DMS 273 (cell line): Measurements from ENCODE around the gene ZFP69.

Source experiments
- DNase-seq: peaks from one replicate; lab custom pipeline; 2025; ENCODE audit not compliant: unreplicated experiment; lab: John Stamatoyannopoulos, UW

ZFP69 gene

GRCh38 chr1:40508375-40509341 lies 31.6 kb downstream of the ZFP69 start, which contains the start of gene EXO5:
Gene EXO5 (plus strand): TSS chr1:40508767. CDS start chr1:40514545, 5,778 bp downstream.
- peak; percentile 100 for DNase-seq

GRCh38 chr1:40519517-40519916 lies 42.4 kb downstream of the ZFP69 start:
- no peak for DNase-seq

- DNase-seq: peak; percentile 98
Observed at GRCh38 chr1:40530735-40531380, 53.8 kb downstream of the ZFP69 start.

GRCh38 chr1:40531381-40532061 lies 54.4 kb downstream of the ZFP69 start, which contains the start of gene ZNF684:
Gene ZNF684 (plus strand): TSS chr1:40531637. CDS start chr1:40533167, 1,530 bp downstream.
- peak; percentile 100 for DNase-seq

- no peak for DNase-seq
Observed at GRCh38 chr1:40532062-40532389, 54.9 kb downstream of the ZFP69 start.

DNA sequence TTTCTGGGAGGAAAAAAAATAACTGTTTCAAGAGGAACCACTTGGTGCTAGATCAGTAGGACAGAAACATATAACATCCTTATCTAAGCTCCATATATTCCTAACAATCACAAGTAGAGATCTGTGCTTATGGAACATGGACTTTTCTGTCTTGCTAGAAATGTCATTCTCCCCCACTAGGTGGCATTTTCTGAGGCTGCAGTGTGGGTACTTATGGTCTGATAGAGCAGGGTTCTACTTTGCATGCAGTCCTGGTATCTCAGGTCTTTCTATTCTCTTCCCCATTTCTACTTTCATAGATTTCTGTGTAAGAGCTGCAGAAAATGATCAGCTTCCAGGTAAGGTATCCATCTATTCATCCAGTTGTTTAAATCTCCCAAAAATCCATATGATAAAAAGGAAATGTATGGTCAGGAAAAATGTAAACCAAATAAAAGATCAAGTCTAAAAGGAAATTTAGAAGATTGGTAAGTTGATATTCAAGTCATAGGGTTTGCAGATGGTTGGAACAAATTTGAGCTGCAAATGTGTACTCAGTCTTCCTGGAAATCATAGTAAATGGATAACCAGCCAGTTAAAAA lies 55.8 kb downstream of the ZFP69 start:
- DNase-seq: peak; percentile 100

DNA sequence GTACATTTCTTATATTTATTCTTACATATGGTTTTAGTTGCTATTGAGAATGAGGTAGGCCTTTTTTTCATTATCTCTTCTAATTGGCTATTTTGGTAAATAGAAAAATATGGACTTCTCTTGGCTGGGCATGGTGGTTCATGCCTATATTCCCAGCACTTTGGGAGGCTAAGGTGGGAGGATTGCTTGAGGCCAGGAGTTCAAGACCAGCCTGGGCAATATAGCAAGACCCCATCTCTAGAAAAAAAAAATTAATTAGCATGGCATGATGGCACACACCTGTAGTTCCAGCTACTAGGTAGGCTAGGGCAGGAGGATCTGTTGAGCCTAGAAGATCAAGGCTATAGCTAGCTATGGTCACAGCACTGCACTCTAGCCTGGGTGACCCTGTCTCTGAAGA lies 57.5 kb downstream of the ZFP69 start:
- DNase-seq: no peak

DNA sequence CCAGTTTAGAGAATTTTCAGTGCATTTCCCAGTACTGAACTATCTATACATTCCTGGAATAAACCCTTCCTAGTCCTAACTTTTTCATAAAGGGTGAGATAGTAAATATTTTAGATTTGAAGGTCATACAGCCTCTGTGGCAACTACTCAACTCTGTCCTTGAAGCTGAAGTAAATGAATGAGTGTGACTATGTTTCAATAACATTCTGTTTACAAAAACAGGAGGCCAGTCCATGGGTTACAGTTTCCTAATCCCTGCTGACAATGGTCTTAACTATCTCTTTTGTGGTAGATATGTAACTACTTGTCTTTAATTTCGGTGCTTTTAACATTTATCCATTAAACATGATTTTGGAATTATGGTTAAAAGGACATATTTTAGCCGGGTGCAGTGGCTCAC lies 58.6 kb downstream of the ZFP69 start:
- DNase-seq: no peak

- no peak for DNase-seq
Observed at GRCh38 chr1:40539338-40539737, 62.2 kb downstream of the ZFP69 start.
